ENCODE data around the gene REG1A.

REG1A gene

GRCh38 chr2:79162132-79162531 is 41.8 kb downstream of the REG1A start:
- no peak for DNase-seq (ENCODE audit: low spot score)
- in situ Hi-C loops (cut with MboI; ENCODE audit: low sequenced_read_pairs, unreplicated experiment) = no loop called here
- TF ChIP-seq, protein P1, sequence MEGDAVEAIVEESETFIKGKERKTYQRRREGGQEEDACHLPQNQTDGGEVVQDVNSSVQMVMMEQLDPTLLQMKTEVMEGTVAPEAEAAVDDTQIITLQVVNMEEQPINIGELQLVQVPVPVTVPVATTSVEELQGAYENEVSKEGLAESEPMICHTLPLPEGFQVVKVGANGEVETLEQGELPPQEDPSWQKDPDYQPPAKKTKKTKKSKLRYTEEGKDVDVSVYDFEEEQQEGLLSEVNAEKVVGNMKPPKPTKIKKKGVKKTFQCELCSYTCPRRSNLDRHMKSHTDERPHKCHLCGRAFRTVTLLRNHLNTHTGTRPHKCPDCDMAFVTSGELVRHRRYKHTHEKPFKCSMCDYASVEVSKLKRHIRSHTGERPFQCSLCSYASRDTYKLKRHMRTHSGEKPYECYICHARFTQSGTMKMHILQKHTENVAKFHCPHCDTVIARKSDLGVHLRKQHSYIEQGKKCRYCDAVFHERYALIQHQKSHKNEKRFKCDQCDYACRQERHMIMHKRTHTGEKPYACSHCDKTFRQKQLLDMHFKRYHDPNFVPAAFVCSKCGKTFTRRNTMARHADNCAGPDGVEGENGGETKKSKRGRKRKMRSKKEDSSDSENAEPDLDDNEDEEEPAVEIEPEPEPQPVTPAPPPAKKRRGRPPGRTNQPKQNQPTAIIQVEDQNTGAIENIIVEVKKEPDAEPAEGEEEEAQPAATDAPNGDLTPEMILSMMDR (IDR thresholded peaks at IDR 0.05; ENCODE audit: borderline replicate concordance, control extremely low read depth, extremely low read depth, insufficient read depth, missing control alignments) = no peak

DNA sequence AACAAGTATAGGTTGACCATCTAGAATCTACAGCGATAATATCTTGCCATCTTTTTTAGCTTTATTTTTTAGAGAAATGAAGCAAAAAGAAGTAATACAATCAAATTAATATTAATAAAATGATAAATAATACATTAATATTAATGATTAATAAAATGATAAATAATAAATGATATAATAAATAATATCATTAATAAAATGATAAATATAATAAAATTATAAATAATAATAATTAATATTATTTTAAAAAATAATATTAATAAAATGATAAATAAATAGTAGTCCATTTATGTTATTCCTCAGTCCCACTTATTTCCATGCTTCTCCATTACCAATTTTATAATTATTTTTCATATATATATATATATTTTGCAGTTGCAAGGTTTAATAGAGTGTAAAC is 42.5 kb downstream of the REG1A start:
- no peak for DNase-seq (ENCODE audit: low spot score)
- TF ChIP-seq, protein P1 (IDR thresholded peaks at IDR 0.05; ENCODE audit: borderline replicate concordance, control extremely low read depth, extremely low read depth, insufficient read depth, missing control alignments) = no peak
- in situ Hi-C loops (cut with MboI; ENCODE audit: low sequenced_read_pairs, unreplicated experiment) = no loop called here

GRCh38 chr2:79171348-79171958 is 51.2 kb downstream of the REG1A start:
- no peak for DNase-seq (ENCODE audit: low spot score)
- in situ Hi-C loops (cut with MboI; ENCODE audit: low sequenced_read_pairs, unreplicated experiment) = no loop called here

More at GRCh38 chr2:79171348-79171958, 51.2 kb downstream of the REG1A start:
- TF ChIP-seq, protein P1 (IDR thresholded peaks at IDR 0.05; ENCODE audit: borderline replicate concordance, control extremely low read depth, extremely low read depth, insufficient read depth, missing control alignments) = no peak

Measured in GM13976 (cell line).